Prostate gland (tissue), 2 donors: ENCODE measurements around the gene UBE2H. TPM values are rescaled to one million over a fixed set of nuclear protein-coding genes. Genes with fewer than 3 reads are reported as not detected.

Experiments used
- DNase-seq: peaks from one replicate; pipeline ENCODE4 v3.0.0-alpha.2; 2019; ENCODE audit warnings: low spot score
- H3K27ac ChIP-seq, 2 donors: fragments of 200-600 bp; sonication (generic); 2 replicates each; pipeline ENCODE4 v1.5.1; 2017 to 2019
- H3K27me3 ChIP-seq: fragments of 200-600 bp; sonication (generic); replicated peaks from 2 replicates; pipeline ENCODE4 v1.5.1; 2019; ENCODE audit not compliant: insufficient read depth
- H3K36me3 ChIP-seq, 2 donors: fragments of 200-600 bp; sonication (generic); 1 replicate in 1 of 2; 2 replicates in 1 of 2; pipeline versions ENCODE4 v1.5.1 to v1.8.1; 2017 to 2019
- H3K4me1 ChIP-seq: fragments of 200-600 bp; sonication (generic); replicated peaks from 2 replicates; pipeline ENCODE4 v1.5.1; 2019
- H3K4me3 ChIP-seq, 2 donors: fragments of 200-600 bp; sonication (generic); 2 replicates each; pipeline ENCODE4 v1.5.1; 2017 to 2019
- H3K9me3 ChIP-seq: fragments of 200-600 bp; sonication (generic); 2 replicates; pipeline ENCODE4 v1.5.1; 2017
- POLR2A ChIP-seq: fragments of 450-650 bp; IDR thresholded peaks from one replicate; pipeline ENCODE4 v1.6.1; 2016; ENCODE audit warnings: antibody characterized with exemption, mild to moderate bottlenecking
- POLR2AphosphoS5 ChIP-seq: sonication (generic); formaldehyde crosslinking; IDR thresholded peaks from one replicate; pipeline ENCODE4 v1.6.1; 2017; ENCODE audit warnings: antibody characterized with exemption
- WGBS: methylation state at CpG from one replicate; pipeline ENCODE4 v1.1.5; 2018; 5-methylcytosine and 5-hydroxymethylcytosine counted together
- intact Hi-C: fragments of 100-400 bp; cut with DNase I; formaldehyde crosslinking; loops from one replicate; pipeline ENCODE4 v1.14.2; 2022
- total RNA-seq, 2 donors: library from RNA; depleted of rRNA; stranded (reverse); fragments of >200 nt; gene quantifications; one replicate each; pipeline ENCODE4 v1.1.0, GENCODE V29; 2016
- TF ChIP-seq, protein P1 (sequence below), 4 experiments: fragments of 200-600 bp in 2 of 4; fragments of 450-650 bp in 2 of 4; sonication (generic) in 2 of 4; IDR thresholded peaks; 1 replicate in 3 of 4; 2 replicates in 1 of 4; pipeline ENCODE4 v1.5.1; 2016 to 2019; ENCODE audit warnings: antibody characterized with exemption in 4 of 4, mild to moderate bottlenecking in 2 of 4, moderate library complexity in 2 of 4

Gene UBE2H
- total RNA-seq, 2 donors from 2014 or later: 78.4 to 105 TPM

DNA sequence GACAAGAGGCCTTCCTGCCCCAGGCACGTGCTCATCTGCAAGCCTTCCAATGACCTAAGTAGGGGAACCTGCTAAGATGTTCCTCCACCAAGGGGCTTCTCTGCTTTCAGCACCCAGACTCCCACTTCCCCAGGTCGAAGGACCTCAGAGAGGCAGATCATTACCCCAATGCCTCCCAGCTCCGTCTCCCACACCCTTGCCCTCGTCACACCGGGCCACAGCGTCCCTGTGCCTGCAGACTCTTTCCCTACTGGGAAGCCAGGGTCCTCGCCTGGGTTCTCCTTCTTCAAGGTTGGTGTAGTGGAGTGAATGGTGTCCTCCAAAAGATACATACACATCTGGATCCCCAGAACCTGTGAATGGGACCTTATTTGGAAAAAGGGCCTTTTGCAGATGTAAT, 151.9 kb downstream of the UBE2H start:
- Histone ChIP-seq H3K27ac (no peak overlapping the region), H3K9me3 (no peaks in the 10 kb centered on the region), H3K27me3 (no peaks in the 10 kb centered on the region), H3K4me1 (no peaks in the 10 kb centered on the region), H3K4me3 (no peak overlapping the region), H3K36me3 (no peaks in the 10 kb centered on the region)
- no peak for TF ChIP-seq POLR2A
- no peak for TF ChIP-seq POLR2AphosphoS5
- TF ChIP-seq, protein P1, sequence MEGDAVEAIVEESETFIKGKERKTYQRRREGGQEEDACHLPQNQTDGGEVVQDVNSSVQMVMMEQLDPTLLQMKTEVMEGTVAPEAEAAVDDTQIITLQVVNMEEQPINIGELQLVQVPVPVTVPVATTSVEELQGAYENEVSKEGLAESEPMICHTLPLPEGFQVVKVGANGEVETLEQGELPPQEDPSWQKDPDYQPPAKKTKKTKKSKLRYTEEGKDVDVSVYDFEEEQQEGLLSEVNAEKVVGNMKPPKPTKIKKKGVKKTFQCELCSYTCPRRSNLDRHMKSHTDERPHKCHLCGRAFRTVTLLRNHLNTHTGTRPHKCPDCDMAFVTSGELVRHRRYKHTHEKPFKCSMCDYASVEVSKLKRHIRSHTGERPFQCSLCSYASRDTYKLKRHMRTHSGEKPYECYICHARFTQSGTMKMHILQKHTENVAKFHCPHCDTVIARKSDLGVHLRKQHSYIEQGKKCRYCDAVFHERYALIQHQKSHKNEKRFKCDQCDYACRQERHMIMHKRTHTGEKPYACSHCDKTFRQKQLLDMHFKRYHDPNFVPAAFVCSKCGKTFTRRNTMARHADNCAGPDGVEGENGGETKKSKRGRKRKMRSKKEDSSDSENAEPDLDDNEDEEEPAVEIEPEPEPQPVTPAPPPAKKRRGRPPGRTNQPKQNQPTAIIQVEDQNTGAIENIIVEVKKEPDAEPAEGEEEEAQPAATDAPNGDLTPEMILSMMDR (IDR thresholded peaks at IDR 0.05): no peak
- no peak for DNase-seq
- intact Hi-C loops: no loop called here
- WGBS: 93% methylated on average over 7 of the region's 7 CpGs

DNA sequence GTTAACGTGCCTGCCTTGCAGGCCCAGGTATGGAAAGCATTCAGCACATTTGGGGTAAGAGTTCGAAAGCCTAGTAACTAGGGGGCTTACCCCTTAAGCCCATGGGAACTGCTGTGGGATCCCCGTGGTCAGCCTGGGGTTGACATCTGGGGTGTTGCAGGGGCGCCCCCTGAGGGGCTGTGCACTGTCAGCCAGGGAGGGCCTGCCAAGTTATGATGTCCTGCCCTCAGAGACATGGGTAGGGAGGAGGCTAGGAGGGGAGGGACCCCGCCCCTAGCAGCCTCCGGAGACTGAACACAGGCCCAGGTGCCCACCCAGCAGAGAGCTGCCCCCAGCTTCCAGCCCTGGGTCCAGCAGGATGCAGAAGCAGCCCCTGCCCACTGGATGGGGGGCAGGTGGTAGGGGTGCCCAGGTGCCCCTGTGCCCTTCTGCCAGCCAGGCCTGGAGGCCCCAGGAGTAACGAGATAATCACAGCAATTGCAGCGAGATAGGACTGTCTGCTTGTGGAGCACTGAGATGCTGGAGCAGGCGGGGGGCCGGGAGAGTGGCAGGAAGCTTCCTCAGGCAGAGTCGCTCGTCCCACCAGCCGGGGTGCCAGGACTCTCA, 153.3 kb downstream of the UBE2H start:
- Histone ChIP-seq H3K4me3 (no peak overlapping the region), H3K27me3 (no peaks in the 10 kb centered on the region), H3K36me3 (no peaks in the 10 kb centered on the region), H3K9me3 (no peaks in the 10 kb centered on the region), H3K4me1 (no peaks in the 10 kb centered on the region), H3K27ac (no peak overlapping the region)
- intact Hi-C loops: no loop called here
- no peak for TF ChIP-seq POLR2AphosphoS5
- TF ChIP-seq POLR2A: no peak
- TF ChIP-seq, protein P1 (IDR thresholded peaks at IDR 0.05): no peak
- no peak for DNase-seq
- WGBS: 84% methylated on average over 13 of the region's 13 CpGs

DNA sequence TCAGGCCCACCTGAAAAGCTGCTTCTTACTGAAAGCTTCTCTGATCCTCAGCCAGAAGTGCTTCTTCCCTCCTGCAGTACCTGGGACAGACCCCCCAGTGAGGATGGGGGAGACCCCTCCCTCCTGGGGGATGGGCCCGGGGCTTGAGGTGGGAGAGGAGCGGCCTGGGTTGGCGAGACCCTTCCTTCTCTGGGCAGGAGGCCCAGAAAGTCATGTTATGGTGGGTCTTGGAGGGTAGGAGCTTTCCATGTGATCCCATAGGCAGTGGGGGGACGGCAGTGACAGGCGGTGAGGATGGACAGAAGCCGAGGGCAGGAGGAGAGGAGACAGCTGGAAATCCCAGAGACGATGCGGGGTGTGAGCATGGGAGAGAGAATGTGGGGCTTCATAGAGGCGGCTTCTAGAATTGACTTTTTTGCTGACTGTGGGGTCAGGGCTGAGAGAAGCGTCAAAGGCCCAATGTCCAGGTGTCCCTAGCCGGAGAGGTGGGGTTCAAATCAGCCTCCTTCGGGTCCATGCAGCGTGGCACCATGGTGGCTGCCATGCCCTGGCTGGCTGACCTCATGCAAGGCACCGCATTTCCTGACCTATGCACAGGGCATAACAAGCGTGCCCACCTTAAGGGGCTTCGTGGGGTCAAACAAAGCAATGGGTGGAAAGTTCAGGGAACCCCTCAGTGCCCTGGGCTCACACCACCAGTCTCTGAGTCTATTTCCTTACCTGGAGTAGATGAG, 154.0 kb downstream of the UBE2H start:
- no peak for DNase-seq
- no peak overlapping the region for H3K27ac ChIP-seq
- intact Hi-C loops: no loop called here
- H3K27me3 ChIP-seq: no peaks in the 10 kb centered on the region
- TF ChIP-seq POLR2A (no peak), POLR2AphosphoS5 (no peak)
- TF ChIP-seq, protein P1 (IDR thresholded peaks at IDR 0.05): no peak
- H3K9me3 ChIP-seq: no peaks in the 10 kb centered on the region
- 90% methylated on average over 16 of the region's 16 CpGs for WGBS
- no peaks in the 10 kb centered on the region for H3K36me3 ChIP-seq
- no peaks in the 10 kb centered on the region for H3K4me1 ChIP-seq
- H3K4me3 ChIP-seq: no peak overlapping the region

DNA sequence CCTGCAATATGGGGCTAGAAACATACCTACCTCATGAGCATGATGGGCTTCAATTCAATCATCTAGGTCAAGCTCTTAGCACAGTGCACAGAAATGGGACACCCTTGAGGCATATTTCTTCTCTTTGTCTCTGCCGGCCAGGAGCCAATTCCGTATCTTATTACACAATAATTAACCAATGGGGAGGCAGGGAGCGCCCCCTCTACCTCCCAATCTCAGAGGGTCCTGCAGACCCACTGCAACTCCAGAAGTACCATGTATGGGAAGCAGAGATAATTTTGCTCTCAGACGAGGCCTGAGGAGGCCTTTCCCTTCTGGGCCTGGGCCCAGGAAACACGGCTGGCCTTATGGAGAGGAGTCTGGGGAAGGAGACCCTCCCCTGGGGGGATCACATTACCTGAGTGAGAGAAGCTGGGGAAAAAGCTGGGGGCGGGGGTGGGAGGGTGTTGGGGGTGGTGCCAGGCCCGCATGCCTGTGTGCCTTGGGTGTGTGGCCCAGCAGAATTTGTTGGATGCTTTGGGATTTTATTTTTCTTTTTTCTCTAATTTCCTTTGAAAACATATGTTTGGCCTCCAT, 155.5 kb downstream of the UBE2H start:
- no peak for TF ChIP-seq POLR2A
- TF ChIP-seq, protein P1 (IDR thresholded peaks at IDR 0.05): no peak
- TF ChIP-seq POLR2AphosphoS5: no peak
- Histone ChIP-seq H3K27ac (no peak overlapping the region), H3K9me3 (no peaks in the 10 kb centered on the region), H3K27me3 (no peaks in the 10 kb centered on the region), H3K4me3 (no peak overlapping the region), H3K36me3 (no peaks in the 10 kb centered on the region), H3K4me1 (no peaks in the 10 kb centered on the region)
- 56% methylated on average over 7 of the region's 7 CpGs for WGBS
- intact Hi-C loops: no loop called here
- no peak for DNase-seq
